ENCODE data around the gene TIMM13.

TIMM13 gene

GRCh38 chr19:2381148-2381820 is 46.1 kb downstream of the TIMM13 start:
- DNase-seq (ENCODE audit: low spot score): no peak

DNA sequence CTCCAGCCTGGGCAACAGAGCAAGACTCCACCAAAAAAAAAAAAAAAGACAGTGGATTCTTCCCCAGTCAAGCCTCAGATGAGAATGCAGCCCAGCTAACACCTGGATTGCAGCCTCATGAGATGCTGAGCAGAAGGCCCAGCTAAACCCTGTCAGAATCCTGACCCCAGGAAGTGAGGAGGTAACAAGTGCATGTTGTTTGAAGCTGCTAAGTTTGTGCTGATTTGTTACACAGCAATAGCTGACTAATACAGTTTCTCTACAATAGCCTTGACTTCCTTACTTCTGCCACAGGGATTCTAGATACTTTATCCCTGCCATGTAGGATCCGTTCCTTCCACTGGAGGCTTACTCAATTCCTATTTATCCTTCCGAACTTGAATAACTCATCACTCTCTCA is 46.8 kb downstream of the TIMM13 start:
- DNase-seq (ENCODE audit: low spot score): no peak

DNA sequence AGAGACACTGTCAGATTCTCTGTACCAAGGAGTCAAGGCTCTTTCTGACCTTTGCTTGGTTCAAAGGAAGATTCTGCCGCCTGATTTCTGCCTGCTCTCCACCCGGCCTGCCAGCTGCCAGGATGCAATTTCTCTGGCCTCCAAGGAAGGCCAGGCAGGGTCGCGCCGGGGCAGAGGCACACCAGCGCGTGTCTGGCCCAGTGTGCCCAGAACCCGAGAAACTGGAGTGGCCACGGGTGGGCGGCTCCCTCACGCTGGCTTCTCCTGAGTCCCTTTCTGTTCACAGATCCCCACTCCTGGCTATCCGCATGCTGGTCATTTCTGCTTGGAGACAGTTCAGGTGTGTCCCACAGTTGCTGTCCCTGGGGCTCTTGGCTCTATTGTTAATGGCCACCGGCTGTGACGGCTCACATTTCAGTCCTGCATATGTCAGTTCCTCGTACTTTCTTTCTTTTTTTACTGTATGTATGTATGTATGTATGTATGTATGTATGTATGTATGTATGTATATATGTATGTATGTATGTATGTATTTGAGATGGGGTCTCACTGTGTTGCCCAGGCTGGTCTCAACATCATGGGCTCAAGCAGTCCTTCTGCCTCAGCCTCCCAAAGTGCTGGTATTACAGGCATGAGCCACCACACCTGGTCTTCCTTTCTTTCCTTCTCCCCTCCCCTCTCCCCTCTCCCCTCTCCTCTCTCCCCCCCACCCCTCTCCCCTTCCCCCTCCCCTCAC is 50.4 kb downstream of the TIMM13 start:
- DNase-seq (ENCODE audit: low spot score): no peak
